Activated gamma-delta T cell treated with anti-CD3 and anti-CD28 coated beads, Interleukin-2, amount 50 U/mL, for 16 hours (primary cell): Measurements from ENCODE around the gene GID4.
"Not testable (repeated sequence)": the region's sequence is repeated elsewhere in the genome, so short reads cannot be mapped to it uniquely, and the experiment has no call there.

Experiments used
- DNase-seq: peaks from one replicate; pipeline ENCODE4 v3.0.0-alpha.2; 2020; ENCODE audit warnings: low read depth

The GID4 gene

DNA sequence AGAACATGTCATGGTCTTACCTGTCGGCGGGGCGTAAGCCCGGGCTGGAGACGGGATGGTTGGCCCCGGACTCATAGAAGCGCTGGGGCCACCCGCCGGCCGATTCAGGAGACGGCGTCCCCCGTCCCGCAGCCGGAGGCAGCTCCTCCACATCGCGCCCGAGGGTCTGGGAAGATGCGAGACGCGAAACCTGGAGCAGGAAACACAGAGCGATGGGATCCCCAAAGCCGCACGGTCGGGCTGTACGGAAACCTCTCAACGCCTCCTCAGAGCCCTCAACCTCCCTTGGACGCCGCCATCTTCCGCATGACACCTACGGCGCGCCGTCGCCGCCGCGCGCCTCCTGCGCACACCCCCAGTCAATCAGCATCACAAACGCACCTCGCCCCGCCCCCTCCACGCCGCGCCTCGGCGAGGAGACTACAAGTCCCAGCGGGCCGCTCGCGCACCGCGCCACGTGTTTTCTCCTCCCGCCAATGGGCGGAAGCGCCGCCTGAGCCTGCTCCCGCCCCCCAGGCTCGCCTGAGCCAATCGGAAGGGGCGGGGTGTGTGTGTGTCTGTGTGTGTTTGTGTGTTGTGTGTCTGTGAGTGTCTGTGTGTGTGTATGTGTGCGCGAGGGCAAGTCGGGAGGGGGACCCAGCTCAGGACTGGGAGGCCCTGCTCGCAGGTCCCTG is at the start of gene GID4, which contains the start of gene ATPAF2:
GID4 (plus strand) TSS at position 548 of the 674 bp plus-strand sequence; CDS start at position 605, 57 bp downstream.
ATPAF2 (minus strand) TSS at position 308 of the 674 bp plus-strand sequence; CDS start at position 153, 155 bp downstream.
- DNase-seq = peak; percentile 100

DNA sequence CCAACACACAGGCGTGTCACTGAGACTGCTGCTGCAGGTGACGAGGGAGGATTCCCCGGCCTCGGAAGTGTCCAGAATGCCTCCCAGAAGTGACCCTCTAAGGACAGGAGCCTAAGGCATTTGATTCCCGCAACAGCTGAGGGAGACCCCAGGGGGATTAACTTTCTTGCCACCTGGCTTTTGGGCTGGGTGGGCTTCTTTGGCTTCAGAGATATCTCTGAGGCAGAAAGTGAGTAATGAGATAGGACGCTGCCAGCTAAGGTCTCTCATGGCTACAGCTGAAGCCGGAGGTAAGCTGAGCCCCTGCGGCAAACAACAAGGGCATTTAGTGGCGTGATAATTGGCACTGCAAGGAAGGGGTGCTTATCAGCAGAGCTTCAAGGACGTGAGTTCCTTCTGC is 49.6 kb upstream of the GID4 start:
- DNase-seq = no peak

DNA sequence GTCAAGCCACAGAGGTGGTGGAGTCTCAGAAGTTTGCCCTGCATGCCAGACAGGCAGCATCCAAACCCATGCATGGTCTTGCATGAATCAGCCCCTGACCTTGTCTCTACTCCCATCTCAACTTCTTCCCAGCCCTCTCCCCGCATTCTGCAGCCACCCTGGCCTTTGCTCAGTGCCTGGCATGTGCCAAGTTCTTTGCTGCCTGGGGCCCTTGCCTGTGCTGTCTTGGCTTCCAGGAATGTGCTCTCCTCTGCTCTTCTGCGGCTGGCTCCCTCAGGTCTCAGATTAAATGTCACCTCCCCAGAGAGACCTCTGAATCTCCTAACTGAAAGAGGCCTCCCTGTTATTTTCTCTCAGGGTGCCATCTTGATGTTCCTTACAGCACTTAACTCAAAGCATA is 48.9 kb upstream of the GID4 start:
- DNase-seq = no peak

DNA sequence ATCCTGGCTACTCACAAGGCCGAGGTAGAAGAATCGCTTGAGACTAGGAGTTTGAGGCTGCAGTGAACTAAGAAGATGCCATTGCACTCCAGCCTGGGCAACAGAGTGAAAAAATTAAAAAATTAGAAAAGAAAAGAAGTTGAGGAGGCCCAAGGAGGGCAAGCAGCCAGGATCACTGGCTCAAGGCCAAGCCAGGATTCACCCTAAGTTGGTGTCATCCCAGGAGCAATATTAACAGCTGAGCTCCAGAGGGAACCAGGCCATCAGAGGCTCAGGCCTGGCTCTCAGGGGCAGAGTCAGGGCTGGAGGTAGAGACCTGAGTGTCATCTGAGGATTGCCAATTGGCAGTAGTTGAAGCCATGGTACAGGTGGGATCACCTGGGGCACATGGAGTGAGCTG is 45.8 kb upstream of the GID4 start:
- DNase-seq = no peak

DNA sequence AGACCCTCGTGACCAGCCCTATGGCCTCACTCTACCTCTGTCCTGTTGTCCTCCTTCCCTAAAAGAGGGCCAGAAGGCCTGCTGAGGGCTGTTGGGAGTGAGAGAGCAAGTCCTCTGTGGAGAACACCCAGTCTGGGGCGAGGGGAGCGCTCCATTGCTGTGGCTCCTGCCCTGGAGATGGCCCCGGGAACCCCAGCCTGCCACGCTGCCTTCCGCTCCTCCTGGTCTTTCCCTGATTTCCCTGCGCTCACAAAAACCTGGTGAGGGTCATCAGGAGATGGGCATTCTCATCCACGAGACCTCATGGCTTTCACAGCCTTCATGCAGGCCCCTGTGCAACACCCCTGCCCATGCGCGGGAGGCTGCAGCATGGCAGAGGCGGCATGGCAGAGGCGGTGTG is 45.4 kb upstream of the GID4 start:
- DNase-seq = no peak

DNA sequence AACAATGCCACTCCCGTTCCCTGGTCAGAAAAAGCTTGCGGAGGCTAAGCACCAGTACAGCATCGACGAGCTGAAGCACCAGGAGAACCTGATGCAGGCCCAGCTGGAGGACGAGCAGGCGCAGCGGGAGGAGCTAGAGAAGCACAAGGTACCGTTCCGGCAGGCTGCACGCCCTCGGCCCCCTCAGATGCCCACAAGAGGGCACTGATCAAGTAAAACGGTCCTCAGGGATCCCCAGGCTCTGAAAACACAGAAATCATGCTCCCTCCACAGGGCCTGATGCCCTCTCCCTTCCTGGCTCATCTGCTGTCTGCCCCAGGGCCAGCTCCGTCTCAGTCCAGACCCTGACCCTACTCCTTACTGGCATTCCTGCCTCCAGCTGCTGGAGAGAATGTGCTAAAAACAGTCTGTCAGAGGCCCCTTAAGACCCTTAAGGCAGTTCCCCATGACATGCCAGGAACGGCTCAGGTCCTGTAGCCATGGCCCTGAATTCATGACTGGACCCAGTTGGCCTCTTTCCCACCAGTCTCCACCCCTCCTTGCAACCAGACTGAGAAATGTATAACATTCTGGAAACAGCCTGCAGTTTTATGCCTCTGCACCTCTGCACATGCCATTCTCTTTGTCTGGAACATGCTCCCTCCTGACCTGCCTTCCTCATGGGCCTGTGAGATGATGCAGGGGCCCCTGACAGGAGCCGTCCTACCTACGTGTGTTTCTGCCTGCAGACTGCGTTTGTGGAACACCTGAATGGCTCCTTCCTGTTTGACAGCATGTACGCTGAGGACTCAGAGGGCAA is 44.7 kb upstream of the GID4 start:
- no peak for DNase-seq

DNA sequence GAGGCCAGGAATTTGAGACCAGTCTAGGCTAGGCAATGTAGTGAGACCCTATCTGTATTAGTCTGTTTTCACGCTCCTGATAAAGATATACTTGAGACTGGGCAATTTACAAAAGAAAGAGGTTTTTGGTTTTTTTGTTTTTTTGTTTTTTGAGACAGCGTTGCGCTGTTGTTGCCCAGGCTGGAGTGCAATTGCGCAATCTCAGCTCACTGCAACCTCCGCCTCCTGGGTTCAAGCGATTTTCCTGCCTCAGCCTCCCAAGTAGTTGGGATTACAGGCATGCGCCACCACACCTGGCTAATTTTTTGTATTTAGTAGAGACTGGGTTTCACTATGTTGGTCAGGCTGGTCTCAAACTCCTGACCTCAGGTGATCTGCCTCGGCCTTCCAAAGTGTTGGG is 43.3 kb upstream of the GID4 start:
- not testable (repeated sequence) for DNase-seq

DNA sequence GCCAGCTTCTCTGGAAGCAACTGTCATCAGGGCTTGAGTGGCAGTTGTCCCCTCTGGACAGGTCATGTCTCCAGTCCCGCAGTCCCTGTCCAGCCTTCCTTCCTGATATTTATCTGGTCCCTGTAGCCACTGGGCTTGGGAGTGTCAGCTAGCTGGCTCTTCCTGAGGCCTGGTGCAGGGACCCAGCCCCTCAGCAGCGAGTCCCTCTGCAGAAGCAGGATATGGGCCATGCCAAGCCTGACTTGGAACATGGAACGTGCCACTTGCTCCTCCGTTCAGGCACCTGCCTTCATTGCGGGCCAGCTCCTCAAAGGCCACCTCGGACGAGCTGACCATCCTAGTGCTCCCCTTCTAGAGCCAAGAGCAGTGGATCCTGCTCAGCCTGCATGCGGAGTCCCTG is 40.3 kb upstream of the GID4 start:
- DNase-seq = no peak

DNA sequence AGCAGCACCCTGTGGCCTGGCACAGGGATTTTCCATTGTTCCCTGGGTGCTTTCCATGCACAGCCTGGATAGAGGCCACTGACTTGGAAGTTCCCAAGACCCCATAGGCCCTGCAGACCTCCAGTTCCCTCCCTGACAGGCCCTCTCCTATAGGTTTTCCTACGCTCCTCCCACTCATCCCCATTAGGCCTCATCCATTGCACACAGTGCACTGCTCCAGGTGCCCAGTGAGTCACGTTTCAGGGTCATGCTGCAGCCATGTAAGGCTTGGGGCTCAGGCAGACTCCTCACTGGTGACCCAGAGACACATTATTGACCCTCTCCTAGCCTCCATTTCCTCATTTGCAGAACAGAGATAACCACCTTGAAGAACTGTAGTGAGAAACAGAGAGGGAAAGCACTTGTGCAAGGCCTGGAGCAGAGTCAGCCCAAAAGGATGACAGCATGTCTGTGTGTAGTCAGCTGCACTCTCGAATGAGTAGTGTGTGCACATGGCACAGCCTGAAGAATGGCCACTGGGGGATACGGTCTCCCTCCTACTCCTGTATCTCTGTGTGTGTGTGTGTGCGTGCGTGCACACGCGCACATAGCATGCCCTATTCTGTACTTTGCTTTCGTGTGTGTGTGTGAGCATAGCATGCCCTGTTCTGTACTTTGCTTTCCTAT is 39.7 kb upstream of the GID4 start:
- DNase-seq = no peak

DNA sequence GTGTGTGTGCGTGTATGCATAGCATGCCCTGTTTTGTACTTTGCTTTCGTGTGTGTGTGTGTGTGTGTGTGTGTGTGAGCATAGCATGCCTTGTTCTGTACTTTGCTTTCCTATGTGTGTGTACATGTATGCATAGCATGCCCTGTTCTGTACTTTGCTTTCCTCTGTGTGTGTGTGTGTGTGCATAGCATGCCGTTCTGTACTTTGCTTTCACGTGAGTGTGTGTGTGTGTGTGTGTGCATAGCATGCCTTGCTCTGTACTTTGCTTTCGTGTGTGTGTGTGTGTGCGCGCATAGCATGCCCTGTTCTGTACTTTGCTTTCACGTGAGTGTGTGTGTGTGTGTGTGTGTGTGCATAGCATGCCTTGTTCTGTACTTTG is 39.2 kb upstream of the GID4 start:
- no peak for DNase-seq

DNA sequence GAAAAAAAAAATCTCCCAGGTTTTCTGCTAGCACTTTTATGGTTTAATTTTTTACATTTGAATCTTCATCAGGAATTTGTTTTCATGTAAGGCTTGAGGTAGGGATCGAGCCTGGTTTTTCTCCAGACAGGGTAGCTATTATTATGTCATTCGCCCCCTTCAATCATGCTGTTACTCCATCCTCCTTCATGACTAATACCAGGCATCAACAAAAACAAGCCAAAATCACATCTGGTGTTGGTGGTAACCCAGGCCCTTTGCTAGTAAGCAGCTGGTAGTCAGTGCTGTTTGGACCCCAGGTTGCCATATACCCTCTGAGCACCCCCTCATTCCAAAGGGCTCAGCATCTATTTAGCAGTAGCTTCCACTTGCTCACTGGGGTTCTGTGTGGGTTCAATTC is 37.0 kb upstream of the GID4 start:
- no peak for DNase-seq

DNA sequence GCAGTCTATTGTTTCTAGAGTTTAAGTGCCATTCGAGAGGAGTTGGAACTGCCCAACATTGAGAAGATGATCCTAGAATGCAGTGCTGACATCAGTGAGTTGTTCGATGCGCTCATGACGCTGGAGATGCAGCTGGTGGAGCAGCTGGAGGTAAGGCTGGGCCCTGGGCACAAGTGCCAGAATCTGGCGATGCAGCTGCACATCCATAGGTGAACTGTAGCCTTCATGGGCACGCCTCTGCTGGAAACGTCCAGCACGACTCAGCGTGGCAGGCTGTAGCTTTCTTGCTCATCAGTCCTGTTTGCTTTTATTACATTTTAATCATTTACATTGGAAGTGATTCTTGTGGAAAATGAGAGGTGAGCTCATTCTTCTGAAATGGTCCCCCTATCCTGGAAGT is 34.9 kb upstream of the GID4 start:
- DNase-seq = no peak

DNA sequence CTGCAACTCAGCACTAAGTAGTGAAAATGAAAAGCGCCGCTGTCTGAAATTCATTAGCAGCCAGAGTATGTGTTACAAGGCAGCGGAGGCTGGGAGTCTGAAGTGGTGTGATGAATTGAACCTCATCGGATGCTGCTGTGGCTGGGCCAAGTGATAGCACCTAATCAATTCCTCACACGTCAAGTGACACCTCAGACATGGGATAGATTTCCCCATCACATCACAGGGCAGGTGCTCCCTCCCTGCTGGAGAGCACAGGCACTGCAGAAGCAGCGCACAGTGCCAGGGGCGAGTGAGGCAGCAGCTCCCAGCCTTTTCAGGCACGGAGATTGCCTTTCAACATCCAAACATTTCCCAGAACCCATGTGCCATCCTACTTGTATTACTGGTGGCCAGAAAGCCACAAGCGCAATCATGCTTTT is 34.3 kb upstream of the GID4 start:
- DNase-seq = no peak

DNA sequence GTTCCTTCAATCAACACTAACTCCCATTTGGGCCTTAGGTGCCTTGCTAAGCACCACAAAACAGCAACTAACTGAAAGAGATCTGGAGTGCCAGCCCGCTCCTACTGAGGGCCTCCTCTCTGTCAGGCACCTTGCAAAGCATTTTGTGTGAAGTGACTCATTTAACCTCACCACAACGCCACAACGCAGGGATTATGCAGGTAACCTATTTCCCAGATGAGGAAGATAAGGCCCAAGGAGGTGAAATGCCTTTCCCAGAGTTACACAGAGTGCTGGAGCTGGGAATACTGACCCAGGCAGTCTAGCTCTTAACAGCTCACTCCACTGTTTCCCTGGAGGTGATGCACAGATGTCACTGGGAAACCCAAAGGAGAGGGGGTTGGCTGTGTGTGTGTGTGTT is 33.7 kb upstream of the GID4 start:
- DNase-seq = no peak

DNA sequence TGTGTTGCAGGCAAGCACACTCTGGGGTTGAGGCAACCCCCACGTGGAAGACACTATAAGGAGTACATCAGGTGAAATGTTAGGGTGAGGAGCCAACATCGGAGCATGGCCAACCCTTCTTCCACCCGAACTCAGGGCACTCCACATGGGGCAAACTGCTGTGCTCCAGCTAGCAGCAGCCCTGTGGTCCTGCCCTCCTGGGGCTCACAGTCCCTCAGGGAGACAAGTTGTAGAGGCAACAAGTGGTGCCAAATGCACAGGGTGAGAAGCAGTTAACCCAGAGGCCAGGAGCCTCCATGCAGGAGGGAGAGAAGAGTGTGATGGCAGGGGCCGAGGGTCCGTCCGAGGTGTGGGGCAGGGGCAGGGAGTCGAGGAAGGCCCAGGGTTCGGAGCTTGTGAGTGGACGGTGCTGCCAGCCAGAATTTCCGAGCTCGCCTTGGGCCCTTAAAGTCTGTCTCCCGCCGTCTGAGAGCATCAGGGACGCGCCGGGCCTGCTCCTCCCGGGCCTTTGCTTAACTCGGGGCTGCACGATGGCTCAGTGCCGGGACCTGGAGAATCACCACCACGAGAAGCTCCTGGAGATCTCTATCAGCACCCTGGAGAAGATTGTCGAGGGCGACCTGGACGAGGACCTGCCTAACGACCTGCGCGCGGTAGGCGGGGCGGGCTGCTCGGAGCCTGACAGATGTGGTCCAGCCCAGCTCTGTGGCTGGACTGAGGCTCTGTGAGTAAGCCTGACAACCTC is 32.5 kb upstream of the GID4 start:
- DNase-seq = no peak

DNA sequence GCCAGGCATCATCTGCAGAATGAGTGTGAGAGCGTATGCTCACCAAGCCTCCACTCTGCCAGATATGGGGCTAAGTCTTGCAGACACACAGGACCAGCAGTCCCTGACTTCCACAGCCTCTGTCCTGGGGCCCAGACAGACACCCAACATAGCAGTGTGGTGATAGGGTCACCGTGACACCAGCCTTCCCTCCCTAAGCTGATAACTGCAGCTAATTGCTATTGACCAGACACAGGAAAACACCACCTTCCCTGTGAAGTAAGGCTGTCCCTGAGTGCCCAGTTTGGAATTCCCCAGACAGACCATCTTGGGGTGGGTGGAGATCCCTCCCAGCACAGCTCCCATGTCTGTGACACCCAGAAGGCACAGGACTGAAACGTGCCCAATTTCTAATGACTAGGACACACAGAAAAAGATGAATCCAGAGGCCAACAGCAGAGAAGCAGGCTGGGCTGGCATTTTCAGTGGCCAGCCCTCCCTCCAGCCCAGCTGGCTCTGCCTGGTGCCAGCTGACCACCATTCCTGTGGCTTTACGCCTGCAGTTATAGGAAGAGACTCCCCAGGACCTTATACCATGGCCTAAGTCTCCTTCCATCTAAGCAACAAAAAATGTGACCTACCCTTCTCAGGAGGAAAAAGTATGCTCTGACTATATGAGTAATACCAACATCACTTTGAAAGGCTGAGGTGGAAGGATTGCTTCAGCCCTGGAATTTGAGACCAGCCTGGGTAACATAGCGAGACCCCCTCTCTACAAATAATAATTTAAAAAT is 30.5 kb upstream of the GID4 start:
- no peak for DNase-seq

DNA sequence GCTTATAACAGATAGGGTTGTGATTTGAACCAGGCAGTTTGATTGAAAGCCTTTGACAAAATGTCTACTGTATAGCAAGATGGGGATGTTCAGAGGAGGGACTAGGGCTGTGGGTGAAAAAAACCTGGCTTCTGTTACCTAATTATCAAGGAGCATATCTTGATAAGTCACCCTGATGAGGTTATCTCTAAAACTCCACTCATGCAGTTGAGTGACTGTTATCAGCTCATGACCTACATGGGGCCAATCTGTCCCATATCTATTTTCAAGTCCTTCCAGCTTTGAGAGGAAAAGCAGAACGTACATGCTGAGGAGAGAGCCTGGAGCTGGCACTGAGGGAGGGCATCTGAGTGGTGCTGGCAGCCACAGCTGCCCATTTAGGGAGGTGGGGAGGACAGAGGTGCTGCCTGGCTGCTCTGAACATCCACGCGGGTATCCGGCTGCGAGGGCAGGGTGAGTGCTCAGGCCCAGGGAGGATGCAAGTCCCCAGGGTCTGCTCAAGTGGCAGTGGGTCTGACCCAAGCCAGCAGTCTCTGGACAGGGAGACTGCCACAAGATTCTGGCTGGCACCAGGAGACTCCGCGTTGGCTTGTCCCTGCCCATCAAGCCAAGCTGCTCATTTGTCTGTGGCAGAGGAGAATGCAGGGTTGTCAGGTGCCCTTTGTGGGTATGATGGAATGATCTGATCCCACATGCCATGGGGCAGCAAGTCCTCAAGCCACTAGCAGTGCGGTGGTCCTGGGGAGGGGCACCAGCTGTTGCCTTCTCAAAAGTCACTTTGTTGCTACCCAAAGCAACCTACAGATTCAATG is 29.4 kb upstream of the GID4 start:
- no peak for DNase-seq

DNA sequence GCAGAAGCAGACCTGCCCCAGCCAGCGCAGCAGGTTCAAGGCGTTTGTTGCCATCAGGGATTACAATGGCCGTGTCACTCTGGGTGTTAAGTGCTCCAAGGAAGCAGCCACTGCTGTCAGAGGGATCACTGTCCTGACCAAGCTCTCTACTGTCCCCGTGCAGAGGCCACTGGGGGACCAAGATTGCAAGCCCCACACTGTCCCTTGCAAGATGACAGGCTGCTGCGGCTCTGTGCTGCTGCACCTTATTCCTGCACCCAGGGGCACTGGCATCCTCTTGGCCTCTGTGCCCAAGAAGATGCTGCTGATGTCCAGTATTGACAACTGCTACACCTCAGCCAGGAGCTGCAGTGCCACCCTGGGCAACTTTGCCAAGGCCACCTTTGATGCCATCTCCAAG is 27.9 kb upstream of the GID4 start:
- DNase-seq = no peak

DNA sequence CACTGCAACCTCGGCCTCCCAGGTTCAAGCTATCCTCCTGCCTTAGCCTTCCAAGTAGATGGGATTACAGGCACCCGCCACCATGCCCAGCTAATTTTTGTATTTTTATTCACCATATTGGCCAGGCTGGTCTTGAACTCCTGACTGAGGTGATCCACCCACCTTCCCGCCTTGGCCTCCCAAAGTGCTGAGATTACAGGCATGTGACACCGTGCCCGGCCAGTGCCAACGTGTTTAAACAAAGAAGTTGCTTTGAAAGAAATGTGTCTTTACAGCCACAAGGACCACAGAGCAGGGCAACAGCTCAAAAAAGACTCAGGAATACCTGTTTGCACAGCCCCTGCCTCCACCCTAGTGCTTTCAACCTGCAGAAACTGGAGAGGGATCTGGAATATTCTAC is 25.2 kb upstream of the GID4 start:
- no peak for DNase-seq

DNA sequence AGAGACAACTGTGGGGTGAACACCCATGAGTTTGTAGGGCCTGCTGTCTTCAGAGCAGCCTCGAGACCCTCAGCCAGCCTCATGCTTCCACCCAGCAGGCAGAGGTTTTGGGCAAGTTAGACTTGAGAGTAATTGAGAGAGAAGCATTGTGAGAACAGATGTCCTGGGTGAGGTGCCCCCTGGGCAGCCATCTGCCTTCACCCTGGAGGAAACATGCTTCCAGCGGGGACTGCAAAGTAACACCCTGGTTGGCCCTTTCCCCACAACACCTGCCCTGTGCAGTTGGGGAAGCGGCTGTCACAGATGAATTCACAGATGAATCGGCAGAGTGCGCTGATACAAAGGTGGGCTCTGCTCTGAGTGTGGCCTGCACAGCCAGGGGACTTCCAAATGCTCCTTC is 23.6 kb upstream of the GID4 start:
- no peak for DNase-seq

DNA sequence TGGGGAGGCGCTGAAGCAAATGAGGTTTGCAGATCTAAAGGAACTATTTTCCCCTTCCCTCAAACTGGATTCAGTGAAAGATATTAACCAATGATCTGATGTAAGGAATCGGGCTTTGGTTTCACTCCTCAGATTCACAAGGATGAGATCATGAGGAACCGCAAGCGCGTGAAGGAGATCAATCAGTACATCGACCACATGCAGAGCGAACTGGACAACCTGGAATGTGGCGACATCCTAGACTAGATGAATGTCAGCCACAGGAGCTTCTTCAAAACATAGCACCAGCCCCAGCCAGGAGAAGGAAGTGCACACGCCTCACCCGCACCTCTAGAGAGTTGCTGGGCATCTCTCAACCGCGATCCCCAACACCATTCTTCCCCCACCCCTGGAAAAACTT is 22.8 kb upstream of the GID4 start:
- DNase-seq = no peak
